Inflammatory macrophage treated with lipopolysaccharide for 4 hours (primary cell): ENCODE measurements around the gene PRR13.
"Not testable (repeated sequence)": the region's sequence is repeated elsewhere in the genome, so short reads cannot be mapped to it uniquely, and the experiment has no call there.

Experiments
- DNase-seq: peaks from one replicate; pipeline ENCODE4 v3.0.0-alpha.2; 2020

PRR13 gene

DNA sequence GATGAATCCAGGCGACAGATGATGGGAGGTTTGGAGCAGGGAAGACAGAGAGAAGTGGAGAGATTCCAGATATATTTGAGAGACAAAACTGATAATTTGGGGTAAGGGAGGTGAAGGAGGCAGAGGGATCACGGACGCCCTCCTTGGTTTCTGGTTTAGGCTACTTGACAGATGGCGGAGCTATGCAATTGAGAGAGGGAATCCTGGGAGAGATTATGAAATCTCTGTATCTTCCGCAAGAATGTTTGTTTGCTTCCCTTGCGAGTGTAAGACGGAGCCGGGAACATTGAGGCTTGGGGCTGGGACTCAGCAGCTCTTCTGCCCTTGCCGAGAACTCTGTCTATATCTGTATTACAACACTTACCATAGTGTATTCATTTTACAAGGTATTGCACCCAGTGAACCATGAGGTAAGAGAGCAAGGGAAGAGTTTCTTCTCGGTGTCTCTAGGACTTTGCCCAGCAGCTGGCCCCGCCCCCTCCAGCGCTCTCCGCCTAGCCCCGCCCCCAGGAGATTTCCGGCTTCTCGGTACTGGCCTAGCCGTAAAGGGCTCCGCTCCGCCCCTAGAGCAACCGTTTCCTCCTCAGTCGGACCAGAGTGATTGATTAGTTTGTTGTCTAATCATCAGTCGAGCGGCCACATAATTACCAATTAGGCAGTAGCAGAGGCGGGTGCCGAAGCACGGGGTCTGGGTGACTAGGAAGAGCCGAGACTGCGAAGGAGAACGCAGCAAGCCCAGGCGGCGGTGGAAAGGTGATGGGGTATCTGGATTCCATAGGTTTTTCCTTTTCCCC lies at the start of gene PRR13:
Gene PRR13 (plus strand): TSS at position 695 of the 794 bp plus-strand sequence. CDS start 981 bp downstream, outside the sequence.
- peak; percentile 100 for DNase-seq

- DNase-seq: no peak
Measured at GRCh38 chr12:53399896-53400295, 41.6 kb upstream of the PRR13 start.

GRCh38 chr12:53402351-53402750 lies 39.2 kb upstream of the PRR13 start:
- DNase-seq: not testable (repeated sequence)

- DNase-seq: no peak
Measured at GRCh38 chr12:53402871-53403270, 38.7 kb upstream of the PRR13 start.

DNA sequence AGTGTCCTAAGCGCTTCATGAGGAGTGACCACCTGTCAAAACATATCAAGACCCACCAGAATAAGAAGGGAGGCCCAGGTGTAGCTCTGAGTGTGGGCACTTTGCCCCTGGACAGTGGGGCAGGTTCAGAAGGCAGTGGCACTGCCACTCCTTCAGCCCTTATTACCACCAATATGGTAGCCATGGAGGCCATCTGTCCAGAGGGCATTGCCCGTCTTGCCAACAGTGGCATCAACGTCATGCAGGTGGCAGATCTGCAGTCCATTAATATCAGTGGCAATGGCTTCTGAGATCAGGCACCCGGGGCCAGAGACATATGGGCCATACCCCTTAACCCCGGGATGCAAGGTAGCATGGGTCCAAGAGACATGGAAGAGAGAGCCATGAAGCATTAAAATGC lies 30.6 kb upstream of the PRR13 start:
- DNase-seq: no peak

DNA sequence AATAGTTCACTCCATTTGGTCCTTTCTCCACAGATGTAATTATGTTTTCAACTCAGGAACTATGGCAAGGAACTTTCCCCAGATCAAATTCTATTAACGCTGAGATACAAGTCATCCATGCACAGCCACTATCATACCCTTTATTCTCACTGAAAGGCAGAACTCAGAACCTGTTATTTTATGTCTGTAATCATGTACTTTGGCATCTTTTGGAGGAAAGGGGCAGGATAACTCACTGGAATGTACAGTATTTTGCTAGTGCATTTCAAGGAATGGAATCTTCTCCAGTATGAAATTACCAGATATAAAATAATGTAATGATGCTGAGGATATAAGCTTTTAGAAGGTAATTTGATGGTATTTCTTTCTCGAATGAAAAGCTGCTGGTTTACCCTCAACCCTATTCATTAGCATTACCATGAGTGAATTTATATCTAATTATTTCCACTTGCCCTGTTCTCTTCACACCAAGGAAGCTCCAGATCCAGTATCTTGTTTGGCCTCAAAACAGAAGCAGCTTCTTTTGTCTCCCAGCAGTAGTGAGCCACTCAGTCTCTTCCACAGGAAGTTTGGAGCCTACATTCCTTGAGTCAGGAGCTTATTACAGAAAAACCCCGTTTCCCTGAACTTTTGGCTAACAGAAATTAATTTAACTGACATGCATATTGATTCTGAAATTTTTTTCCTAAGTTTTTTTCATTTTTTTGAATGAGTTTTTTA lies 27.9 kb upstream of the PRR13 start:
- no peak for DNase-seq

- DNase-seq: no peak
Measured at GRCh38 chr12:53414756-53415417, 26.6 kb upstream of the PRR13 start.

- DNase-seq: not testable (repeated sequence)
Measured at GRCh38 chr12:53415752-53416389, 25.7 kb upstream of the PRR13 start.

DNA sequence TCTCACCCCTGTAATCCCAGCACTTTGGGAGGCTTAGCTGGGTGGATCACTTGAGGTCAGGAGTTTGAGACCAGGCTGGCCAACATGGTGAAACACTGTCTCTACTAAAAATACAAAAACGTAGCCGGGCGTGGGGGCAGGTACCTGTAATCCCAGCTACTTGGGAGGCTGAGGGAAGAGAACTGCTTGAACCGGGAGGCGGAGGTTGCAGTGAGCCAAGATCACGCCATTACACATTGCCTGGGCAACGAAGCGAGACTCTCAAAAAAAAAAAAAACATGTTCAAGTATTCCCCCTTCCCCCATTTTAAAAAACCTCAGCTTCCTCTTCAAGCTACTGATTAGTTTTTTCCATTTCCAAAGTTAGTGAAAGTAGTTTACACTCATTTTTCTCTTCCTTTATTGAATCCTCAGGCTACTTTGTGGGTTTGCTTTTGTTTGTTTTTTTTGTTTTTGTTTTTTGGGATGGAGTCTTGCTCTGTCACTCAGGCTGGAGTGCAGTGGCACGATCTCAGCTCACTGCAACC lies 24.2 kb upstream of the PRR13 start:
- peak; percentile 77 for DNase-seq

GRCh38 chr12:53418221-53418620 lies 23.3 kb upstream of the PRR13 start:
- no peak for DNase-seq

- no peak for DNase-seq
Measured at GRCh38 chr12:53419756-53420155, 21.8 kb upstream of the PRR13 start.

DNA sequence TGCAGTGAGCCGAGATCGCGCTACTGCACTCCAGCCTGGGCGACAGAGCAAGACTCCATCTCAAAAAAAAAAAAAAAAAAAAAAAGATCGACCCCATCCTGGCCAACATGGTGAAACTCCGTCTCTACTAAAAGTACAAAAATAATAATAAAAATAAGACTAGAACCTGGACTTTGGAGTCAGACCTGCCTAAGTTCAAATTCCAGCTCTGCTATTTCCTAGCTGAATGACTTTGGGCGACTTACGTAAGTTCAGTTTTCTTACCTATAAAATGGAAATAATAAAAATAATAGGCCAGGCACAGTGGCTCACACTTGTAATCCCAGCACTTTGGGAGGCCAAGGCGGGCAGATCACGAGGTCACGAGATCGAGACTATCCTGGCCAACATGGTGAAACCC lies 19.3 kb upstream of the PRR13 start:
- not testable (repeated sequence) for DNase-seq

DNA sequence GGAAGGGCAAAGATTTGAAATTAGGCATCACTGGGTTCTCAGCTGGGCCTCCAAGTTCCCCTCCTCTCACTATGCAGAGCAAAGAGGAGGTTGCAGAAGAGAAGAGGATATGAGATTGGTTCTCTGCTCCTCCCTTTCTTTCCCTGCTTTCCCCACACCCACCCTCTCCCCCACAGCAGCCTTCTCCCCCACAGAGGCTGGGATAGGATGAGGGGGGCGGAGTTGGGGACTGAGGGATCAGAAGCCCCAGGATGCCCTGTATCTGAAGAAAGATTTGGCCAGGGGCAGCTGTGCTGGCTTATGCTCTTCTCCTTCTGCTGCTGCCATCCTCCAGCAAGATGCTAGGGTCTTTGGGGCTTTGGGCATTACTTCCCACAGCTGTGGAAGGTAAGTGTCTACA lies 17.9 kb upstream of the PRR13 start, which contains the start of gene AMHR2:
Gene AMHR2 (plus strand): TSS at position 259 of the 400 bp plus-strand sequence. CDS start 80 bp downstream, at position 339.
- no peak for DNase-seq

GRCh38 chr12:53424626-53425514 lies 16.7 kb upstream of the PRR13 start:
- no peak for DNase-seq

- no peak for DNase-seq
Measured at GRCh38 chr12:53425515-53426150, 15.9 kb upstream of the PRR13 start.

DNA sequence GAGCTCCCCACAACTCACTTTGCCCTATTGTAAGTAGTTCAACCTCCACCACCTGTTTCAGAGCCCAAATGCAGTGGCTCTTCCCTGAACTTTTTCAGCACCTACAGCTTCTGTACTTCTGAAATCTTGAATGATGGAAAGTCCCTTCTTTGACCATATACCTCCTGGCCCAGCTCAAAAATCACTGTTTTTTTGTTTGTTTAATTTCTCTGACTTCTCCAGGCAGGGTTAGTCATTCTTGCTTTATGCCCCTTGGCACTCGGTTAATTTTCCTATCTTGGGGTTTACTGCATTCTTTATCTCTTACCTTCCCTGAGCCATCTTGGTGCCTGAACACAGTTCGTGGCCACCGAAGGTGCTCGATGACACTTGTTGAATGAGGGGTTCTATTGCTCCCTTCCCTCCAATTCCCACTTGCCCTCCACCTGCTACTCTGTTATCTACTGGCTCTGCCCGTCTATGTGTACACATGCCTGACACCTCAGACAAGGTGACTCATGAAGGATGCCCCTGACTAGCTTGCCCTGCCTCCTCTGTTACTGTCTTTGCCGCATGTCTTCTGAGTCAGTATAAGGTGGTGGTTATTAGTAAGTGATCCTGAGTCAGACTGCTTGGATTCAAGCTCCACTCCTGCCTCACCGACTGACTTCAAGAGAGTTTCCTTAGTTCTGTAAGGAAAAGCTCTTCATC lies 13.5 kb upstream of the PRR13 start:
- DNase-seq: no peak

DNA sequence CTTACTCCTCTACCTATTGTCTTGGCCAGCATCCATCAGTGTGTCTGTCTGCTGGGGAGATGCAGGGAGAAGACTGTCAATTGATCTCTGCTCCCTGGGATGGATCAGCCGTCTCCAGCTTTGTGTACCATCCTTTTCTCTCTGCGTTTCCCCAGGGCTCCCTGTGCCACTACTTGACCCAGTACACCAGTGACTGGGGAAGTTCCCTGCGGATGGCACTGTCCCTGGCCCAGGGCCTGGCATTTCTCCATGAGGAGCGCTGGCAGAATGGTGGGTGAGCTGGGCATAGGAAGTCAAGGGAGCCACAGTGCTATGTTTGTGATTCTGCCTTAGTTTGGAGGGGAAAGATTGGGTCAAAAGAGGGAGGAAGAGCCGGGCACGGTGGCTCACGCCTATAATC lies 12.8 kb upstream of the PRR13 start:
- no peak for DNase-seq

DNA sequence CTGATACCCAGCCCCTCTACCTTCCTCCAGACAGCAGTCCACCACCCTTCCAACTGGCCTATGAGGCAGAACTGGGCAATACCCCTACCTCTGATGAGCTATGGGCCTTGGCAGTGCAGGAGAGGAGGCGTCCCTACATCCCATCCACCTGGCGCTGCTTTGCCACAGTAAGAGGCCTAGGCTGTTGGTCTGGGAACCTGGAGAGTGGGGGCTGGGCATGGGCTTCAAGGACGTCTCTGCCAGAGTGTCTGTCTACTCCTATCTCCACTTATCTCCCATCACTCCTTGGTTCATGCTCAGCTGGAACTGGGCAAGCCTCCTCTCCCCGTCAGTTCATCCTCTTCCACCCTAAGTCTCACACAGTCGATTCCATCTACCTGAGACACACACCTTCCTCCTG lies 11.4 kb upstream of the PRR13 start:
- no peak for DNase-seq

GRCh38 chr12:53431187-53431586 lies 10.3 kb upstream of the PRR13 start:
- DNase-seq: no peak

- DNase-seq: not testable (repeated sequence)
Measured at GRCh38 chr12:53435326-53435725, 6.2 kb upstream of the PRR13 start.

- not testable (repeated sequence) for DNase-seq
Measured at GRCh38 chr12:53439582-53439981, 2.0 kb upstream of the PRR13 start.
